Measurements from ENCODE around the gene NMT2.

- TF ChIP-seq JUND (IDR thresholded peaks at IDR 0.05) (no peak), RAD21 (IDR thresholded peaks at IDR 0.05) (no peak), YY1 (IDR thresholded peaks at IDR 0.05) (no peak), REST (IDR thresholded peaks at IDR 0.05) (no peak), GABPA (IDR thresholded peaks at IDR 0.05 in 1 of 2, conservative IDR thresholded peaks at IDR 0.05 in 1 of 2) (no peak), TAF1 (conservative IDR thresholded peaks at IDR 0.05) (no peak), HNF4A (conservative IDR thresholded peaks at IDR 0.05) (no peak), FOXA1 (IDR thresholded peaks at IDR 0.05) (no peak)
- TF ChIP-seq, protein P1, sequence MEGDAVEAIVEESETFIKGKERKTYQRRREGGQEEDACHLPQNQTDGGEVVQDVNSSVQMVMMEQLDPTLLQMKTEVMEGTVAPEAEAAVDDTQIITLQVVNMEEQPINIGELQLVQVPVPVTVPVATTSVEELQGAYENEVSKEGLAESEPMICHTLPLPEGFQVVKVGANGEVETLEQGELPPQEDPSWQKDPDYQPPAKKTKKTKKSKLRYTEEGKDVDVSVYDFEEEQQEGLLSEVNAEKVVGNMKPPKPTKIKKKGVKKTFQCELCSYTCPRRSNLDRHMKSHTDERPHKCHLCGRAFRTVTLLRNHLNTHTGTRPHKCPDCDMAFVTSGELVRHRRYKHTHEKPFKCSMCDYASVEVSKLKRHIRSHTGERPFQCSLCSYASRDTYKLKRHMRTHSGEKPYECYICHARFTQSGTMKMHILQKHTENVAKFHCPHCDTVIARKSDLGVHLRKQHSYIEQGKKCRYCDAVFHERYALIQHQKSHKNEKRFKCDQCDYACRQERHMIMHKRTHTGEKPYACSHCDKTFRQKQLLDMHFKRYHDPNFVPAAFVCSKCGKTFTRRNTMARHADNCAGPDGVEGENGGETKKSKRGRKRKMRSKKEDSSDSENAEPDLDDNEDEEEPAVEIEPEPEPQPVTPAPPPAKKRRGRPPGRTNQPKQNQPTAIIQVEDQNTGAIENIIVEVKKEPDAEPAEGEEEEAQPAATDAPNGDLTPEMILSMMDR (IDR thresholded peaks at IDR 0.05; ENCODE audit: low read depth, low read length, missing input control): no peak
- TF ChIP-seq, protein P2, sequence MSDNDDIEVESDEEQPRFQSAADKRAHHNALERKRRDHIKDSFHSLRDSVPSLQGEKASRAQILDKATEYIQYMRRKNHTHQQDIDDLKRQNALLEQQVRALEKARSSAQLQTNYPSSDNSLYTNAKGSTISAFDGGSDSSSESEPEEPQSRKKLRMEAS (IDR thresholded peaks at IDR 0.05): no peak
- TF ChIP-seq, protein P3, sequence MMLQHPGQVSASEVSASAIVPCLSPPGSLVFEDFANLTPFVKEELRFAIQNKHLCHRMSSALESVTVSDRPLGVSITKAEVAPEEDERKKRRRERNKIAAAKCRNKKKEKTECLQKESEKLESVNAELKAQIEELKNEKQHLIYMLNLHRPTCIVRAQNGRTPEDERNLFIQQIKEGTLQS (IDR thresholded peaks at IDR 0.05): no peak
Observed at GRCh38 chr10:15112657-15113056, 55.8 kb downstream of the NMT2 start.
